Fibroblast of the aortic adventitia (primary cell): Measurements from ENCODE around the gene CLSTN2. TPM values are rescaled to one million over a fixed set of nuclear protein-coding genes. Genes with fewer than 3 reads are reported as not detected.

Source experiments
- DNase-seq: peaks from one replicate; pipeline ENCODE4 v3.0.0-alpha.2; 2010; ENCODE audit warnings: low read depth
- H3K4me3 ChIP-seq: 2 replicates; pipeline ENCODE4 v1.5.1; 2011; ENCODE audit warnings: low read depth, mild to moderate bottlenecking, control low read depth, low read length, moderate library complexity
- CTCF ChIP-seq: IDR thresholded peaks from 2 replicates; pipeline ENCODE4 v1.5.1; 2011; ENCODE audit warnings: mild to moderate bottlenecking, low read length, control low read depth, inconsistent platforms; ENCODE audit not compliant: insufficient read depth
- total RNA-seq: library from RNA; depleted of rRNA; stranded (reverse); fragments of >200 nt; gene quantifications from 2 replicates; pipeline ENCODE4 v1.2.3, GENCODE V29; 2012; ENCODE audit warnings: low replicate concordance

Gene CLSTN2
- total RNA-seq, 1 donor, result 3.2 TPM

DNA sequence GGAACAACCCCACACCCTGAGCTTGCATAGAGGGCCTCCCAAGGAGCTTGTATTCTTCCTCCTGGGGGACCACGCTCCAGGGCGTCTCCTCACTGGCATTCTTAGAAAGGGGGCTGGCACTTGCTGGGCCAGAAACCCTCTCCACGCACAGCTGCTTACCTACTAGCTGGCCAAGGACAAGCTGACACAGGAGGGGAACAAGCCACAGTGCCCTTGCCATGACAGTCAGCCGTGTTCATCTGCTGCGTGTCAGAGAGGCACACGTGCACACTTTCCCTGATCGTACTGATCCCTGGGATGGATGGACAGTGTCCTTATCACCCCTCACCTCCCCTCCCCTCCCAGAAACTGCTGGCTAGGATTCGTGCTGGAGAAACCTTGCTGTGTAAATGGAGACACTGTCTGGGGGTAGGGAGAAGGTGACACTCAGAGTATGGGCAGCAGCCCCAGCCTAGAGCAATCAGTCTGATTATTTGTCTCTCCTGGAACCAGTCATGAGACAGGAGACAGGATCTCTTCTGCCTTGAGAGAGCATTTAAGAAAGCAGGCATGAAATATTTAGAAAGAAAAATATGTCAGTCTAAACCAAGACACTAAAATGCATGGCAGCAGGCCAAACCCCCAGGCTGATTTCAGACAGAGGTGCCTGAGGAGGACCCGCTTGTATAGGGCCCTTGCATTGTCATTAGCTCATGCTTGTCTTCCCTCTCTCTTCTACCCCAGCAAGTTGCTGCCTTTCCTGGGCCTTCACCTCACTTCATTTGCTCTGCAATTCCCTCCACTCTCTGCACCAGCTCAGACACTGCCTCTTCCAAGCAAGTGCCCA is 431.1 kb downstream of the CLSTN2 start:
- no peak for DNase-seq
- no peak overlapping the region for H3K4me3 ChIP-seq
- TF ChIP-seq CTCF, result no peak

DNA sequence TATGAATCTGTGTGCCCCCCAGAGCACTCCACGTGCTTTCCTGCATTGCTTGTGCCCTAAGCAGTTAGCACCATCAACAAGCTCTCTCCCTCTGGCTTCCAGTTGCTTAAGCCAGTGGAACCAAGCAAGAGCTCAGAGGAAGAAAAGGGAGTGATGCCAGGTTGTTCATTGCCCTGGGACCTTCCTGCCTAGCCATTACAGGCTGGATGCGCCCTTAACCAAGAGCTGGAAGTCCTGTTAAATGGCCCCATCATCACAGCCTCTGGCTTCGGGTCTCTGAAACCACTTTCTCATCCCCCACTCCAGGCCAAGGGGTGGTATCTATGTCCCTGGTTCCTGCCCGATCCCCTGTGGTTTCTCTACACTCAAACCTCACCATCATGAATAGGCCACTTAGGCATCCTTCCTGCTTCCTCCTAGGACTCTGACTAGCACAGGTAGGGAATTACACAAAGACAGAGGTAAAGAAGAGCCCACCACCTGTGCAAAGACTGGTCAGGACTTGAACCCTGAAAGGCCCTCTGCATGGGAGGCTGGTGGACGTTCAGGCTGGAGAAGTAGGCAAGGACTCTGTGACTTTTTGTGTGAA is 433.3 kb downstream of the CLSTN2 start:
- no peak for TF ChIP-seq CTCF
- no peak for DNase-seq
- H3K4me3 ChIP-seq, result no peak overlapping the region

GRCh38 chr3:140370686-140371085 is 435.7 kb downstream of the CLSTN2 start:
- DNase-seq, result no peak
- no peak overlapping the region for H3K4me3 ChIP-seq
- no peak for TF ChIP-seq CTCF

DNA sequence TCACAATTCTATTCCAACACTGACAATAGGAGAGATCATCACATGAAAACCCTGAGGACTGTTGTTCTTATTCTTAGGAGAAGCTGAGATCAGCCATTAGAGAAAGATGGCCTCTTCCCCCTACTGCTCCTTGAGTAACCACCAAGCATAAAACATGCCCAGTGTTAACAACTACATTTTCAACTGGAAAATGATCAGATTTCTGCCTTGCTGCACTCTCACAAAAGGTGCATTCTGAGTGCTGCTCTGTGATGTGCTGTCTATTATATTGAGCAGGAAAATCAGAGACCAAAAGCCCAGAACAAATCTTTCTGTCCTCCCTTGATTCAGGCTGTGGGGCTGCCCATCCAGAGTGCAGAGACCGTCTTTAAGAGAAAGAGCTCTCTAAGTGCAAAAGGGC is 438.2 kb downstream of the CLSTN2 start:
- no peak overlapping the region for H3K4me3 ChIP-seq
- no peak for TF ChIP-seq CTCF
- DNase-seq, result no peak

DNA sequence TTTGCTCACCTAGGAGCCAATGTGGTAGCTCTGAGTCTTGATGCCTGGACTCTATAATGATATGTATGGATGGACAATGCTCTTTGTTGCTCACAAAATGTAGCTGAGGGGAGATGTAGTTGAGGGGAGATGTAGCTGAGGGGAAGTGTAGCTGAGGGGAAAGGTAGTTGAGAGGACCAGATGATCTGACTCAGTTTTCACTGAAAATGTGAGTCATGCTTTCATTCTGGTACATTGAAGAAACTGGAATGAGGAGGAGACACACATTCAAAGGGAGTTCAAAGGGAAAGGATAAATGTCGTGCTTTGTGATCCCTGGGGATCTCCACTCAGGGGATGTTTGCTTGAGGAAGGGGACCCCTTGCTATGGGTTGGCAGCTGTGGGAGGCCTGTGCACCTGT is 440.0 kb downstream of the CLSTN2 start:
- TF ChIP-seq CTCF, result no peak
- no peak for DNase-seq
- H3K4me3 ChIP-seq, result no peak overlapping the region

- H3K4me3 ChIP-seq, result no peak overlapping the region
- no peak for TF ChIP-seq CTCF
- no peak for DNase-seq
Observed at GRCh38 chr3:140376136-140376889, 441.3 kb downstream of the CLSTN2 start.
